Thyroid gland (tissue), 4 donors: ENCODE measurements around the gene UVSSA. TPM values are rescaled to one million over a fixed set of nuclear protein-coding genes. Genes with fewer than 3 reads are reported as not detected.
A peak's percentile ranks its signal among the peaks of the same experiment; 100 is the strongest.

Experiments
- DNase-seq, 2 donors: peaks; one replicate each; pipeline ENCODE4 v3.0.0-alpha.2; 2019
- H3K27ac ChIP-seq, 3 donors: fragments of 200-600 bp; sonication (generic); 1 replicate in 2 of 3; 2 replicates in 1 of 3; pipeline ENCODE4 v1.5.1; 2016 to 2019; ENCODE audit warnings: mild to moderate bottlenecking in 1 of 3, moderate library complexity in 1 of 3
- H3K27me3 ChIP-seq: fragments of 200-600 bp; sonication (generic); one replicate; pipeline ENCODE4 v1.5.1; 2019
- H3K36me3 ChIP-seq, 2 donors: fragments of 200-600 bp; sonication (generic); one replicate each; pipeline ENCODE4 v1.5.1; 2016 to 2019
- H3K4me1 ChIP-seq, 2 donors: fragments of 200-600 bp; sonication (generic); one replicate each; pipeline ENCODE4 v1.5.1; 2017 to 2019
- H3K4me3 ChIP-seq, 3 donors: fragments of 200-600 bp; sonication (generic); replicated peaks in 1 of 3; 1 replicate in 2 of 3; 2 replicates in 1 of 3; pipeline ENCODE4 v1.5.1; 2016; ENCODE audit warnings: mild to moderate bottlenecking in 1 of 3
- H3K9me3 ChIP-seq: fragments of 200-600 bp; sonication (generic); one replicate; pipeline ENCODE4 v1.5.1; 2017
- POLR2A ChIP-seq, 2 donors: fragments of 450-650 bp; IDR thresholded peaks; one replicate each; pipeline ENCODE4 v1.6.1; 2017; ENCODE audit warnings: antibody characterized with exemption in 2 of 2, mild to moderate bottlenecking in 2 of 2, moderate library complexity in 1 of 2
- WGBS, 2 donors: methylation state at CpG; one replicate each; pipeline ENCODE4 v1.1.5; 2017; 5-methylcytosine and 5-hydroxymethylcytosine counted together
- intact Hi-C: fragments of 100-400 bp; cut with DNase I; formaldehyde crosslinking; loops from one replicate; pipeline ENCODE4 v1.15.1; 2023
- total RNA-seq, 4 donors: library from RNA; depleted of rRNA; stranded (reverse); fragments of >200 nt; gene quantifications; one replicate each; pipeline ENCODE4 v1.2.3, GENCODE V29; 2016
- TF ChIP-seq, protein P1 (sequence below), 6 experiments: fragments of 200-600 bp in 3 of 6; fragments of 450-650 bp in 3 of 6; sonication (generic) in 3 of 6; IDR thresholded peaks; one replicate each; pipeline ENCODE4 v1.5.1; 2016 to 2019; ENCODE audit warnings: antibody characterized with exemption in 6 of 6, mild to moderate bottlenecking in 2 of 6, inconsistent platforms in 1 of 6, moderate library complexity in 1 of 6

UVSSA gene
- total RNA-seq, 4 donors from 2014 or later, result 16.7 to 38.7 (median 27.7) TPM

DNA sequence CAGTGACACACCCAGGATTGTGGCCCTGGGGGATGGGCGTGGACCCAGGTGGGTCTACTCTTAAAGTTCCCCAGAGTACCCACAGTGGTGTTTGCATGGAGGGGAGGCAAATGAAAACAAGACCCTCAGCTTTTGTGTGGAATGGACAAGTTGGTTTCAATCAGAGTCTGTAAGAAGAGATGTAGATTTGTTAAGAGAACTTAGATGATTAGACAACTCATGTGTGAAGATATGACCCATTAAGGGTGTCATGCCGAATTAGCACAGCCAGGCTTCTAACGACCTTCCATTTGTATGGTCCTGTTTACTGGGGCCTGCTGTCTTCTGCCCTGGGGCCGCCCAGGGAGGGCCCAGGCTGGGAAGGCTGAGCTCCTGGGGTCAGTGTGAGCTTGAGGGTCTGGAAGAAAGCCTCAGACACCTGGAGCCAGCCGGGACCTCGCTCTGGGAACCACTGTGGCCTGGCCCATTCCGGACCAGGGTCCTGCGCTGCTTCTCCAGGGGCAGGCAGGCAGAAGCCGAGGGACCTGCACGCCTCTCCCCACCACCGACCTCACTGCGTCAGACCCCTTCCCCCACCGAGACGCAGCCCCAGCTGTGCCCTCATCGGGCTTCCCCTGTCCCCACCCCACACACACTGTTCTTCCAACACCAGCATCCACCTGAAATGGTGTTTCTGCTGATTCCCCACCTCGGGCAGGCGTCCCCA lies 20.4 kb downstream of the UVSSA start:
- no peak for TF ChIP-seq POLR2A (IDR thresholded peaks at IDR 0.05)
- TF ChIP-seq, protein P1, sequence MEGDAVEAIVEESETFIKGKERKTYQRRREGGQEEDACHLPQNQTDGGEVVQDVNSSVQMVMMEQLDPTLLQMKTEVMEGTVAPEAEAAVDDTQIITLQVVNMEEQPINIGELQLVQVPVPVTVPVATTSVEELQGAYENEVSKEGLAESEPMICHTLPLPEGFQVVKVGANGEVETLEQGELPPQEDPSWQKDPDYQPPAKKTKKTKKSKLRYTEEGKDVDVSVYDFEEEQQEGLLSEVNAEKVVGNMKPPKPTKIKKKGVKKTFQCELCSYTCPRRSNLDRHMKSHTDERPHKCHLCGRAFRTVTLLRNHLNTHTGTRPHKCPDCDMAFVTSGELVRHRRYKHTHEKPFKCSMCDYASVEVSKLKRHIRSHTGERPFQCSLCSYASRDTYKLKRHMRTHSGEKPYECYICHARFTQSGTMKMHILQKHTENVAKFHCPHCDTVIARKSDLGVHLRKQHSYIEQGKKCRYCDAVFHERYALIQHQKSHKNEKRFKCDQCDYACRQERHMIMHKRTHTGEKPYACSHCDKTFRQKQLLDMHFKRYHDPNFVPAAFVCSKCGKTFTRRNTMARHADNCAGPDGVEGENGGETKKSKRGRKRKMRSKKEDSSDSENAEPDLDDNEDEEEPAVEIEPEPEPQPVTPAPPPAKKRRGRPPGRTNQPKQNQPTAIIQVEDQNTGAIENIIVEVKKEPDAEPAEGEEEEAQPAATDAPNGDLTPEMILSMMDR (IDR thresholded peaks at IDR 0.05), result no peak
- Histone ChIP-seq H3K27ac (no peak overlapping the region), H3K36me3 (no peaks in the 10 kb centered on the region), H3K9me3 (no peaks in the 10 kb centered on the region), H3K4me1 (peaks cover 0 to 8% of the 10 kb centered on the region in 2 donors), H3K4me3 (no peak overlapping the region), H3K27me3 (no peaks in the 10 kb centered on the region)
- no peak for DNase-seq
- WGBS, 2 donors, result 93 to 95% methylated on average over 16 to 17 of the region's 17 CpGs
- intact Hi-C loops, result no loop called here

DNA sequence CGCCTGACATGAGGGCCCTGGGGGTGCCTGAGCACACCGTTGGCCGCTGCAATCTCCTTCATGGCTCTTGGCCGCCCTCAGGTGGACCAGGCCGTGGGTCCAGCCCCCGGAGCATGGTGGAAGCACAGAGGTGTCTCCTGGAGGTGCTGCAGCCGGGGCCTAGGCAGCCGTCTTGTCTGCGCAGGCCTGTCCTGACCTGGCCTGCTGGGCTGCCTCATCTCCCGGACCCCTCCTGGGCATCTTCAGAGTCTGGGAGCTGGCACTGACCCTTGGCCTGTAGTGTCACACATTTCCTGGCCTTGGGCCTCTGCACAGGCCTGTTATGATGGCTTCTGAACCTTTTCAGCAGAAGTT lies 20.9 kb downstream of the UVSSA start:
- DNase-seq, result no peak
- H3K27ac ChIP-seq, result no peak overlapping the region
- no peaks in the 10 kb centered on the region for H3K36me3 ChIP-seq
- H3K4me3 ChIP-seq, result no peak overlapping the region
- TF ChIP-seq, protein P1 (IDR thresholded peaks at IDR 0.05), result no peak
- no peaks in the 10 kb centered on the region for H3K9me3 ChIP-seq
- H3K4me1 ChIP-seq, result peaks cover 0 to 8% of the 10 kb centered on the region in 2 donors
- intact Hi-C loops, result no loop called here
- WGBS, 2 donors, result 86 to 94% methylated on average over 4 to 9 of the region's 10 CpGs
- H3K27me3 ChIP-seq, result no peaks in the 10 kb centered on the region

DNA sequence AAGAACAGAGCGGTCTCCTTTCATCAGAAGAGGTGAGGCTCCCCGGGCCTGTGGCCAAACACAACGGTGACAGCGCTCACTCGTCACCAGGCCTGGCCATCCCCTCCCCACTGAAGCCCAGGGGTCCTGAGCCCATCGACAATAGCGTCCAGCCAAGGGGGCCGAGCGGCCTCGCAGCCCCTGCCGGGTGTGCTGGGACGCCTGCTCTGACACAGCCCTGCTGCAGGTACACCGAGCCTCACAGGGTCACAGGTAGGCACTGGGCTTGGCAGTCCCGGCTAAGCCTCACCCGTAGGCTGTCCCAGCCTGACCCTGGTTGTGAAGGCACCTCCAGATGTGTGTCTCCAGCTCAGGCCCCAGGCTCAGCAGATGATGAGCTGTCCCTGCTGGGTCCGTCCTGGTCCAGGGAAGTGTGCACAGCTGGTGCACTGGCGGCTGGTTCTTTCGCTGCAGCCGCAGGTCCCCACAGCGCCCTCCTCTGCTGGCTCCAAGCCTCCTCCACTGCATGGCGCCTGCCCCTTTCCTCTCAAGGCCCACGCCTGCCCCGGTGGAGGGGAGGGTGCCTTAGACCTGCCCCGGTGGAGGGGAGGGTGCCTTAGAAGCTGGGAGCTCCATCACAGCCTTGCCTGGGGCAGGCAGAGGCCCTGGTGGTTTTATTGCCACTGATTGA lies 21.5 kb downstream of the UVSSA start:
- intact Hi-C loops, result no loop called here
- H3K27me3 ChIP-seq, result no peaks in the 10 kb centered on the region
- no peak overlapping the region for H3K27ac ChIP-seq
- H3K9me3 ChIP-seq, result no peaks in the 10 kb centered on the region
- H3K36me3 ChIP-seq, result no peaks in the 10 kb centered on the region
- no peak for TF ChIP-seq POLR2A (IDR thresholded peaks at IDR 0.05)
- TF ChIP-seq, protein P1 (IDR thresholded peaks at IDR 0.05), result no peak
- no peak overlapping the region for H3K4me3 ChIP-seq
- no peak for DNase-seq
- WGBS, 2 donors, result 92 to 97% methylated on average over 13 to 14 of the region's 24 CpGs
- H3K4me1 ChIP-seq, result peaks cover 0 to 8% of the 10 kb centered on the region in 2 donors

DNA sequence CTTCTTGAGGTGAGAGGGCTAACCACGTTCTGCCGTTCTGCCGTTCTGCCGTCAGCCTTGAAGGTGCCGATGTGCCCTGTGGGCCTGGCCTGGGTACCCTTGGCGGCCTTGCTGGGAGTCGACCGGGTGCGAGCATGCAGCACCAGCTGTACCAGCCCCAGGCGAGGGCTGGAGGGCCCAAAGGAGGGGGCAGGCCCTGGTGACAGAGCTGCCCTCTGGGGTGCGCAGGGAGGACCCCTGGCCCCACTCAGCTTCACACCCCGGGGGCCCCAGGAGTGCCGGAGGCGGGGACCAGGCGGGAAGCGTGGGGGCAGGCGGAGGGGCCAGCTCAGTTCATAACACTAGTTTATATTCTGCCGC lies 22.1 kb downstream of the UVSSA start:
- no peak overlapping the region for H3K27ac ChIP-seq
- no peak for TF ChIP-seq POLR2A (IDR thresholded peaks at IDR 0.05)
- TF ChIP-seq, protein P1 (IDR thresholded peaks at IDR 0.05), result no peak
- no peaks in the 10 kb centered on the region for H3K36me3 ChIP-seq
- H3K27me3 ChIP-seq, result no peaks in the 10 kb centered on the region
- no peaks in the 10 kb centered on the region for H3K9me3 ChIP-seq
- H3K4me1 ChIP-seq, result peaks cover 0 to 8% of the 10 kb centered on the region in 2 donors
- intact Hi-C loops, result no loop called here
- no peak for DNase-seq
- H3K4me3 ChIP-seq, result no peak overlapping the region
- 91 to 94% methylated on average over 18 of the region's 18 CpGs for WGBS, 2 donors

DNA sequence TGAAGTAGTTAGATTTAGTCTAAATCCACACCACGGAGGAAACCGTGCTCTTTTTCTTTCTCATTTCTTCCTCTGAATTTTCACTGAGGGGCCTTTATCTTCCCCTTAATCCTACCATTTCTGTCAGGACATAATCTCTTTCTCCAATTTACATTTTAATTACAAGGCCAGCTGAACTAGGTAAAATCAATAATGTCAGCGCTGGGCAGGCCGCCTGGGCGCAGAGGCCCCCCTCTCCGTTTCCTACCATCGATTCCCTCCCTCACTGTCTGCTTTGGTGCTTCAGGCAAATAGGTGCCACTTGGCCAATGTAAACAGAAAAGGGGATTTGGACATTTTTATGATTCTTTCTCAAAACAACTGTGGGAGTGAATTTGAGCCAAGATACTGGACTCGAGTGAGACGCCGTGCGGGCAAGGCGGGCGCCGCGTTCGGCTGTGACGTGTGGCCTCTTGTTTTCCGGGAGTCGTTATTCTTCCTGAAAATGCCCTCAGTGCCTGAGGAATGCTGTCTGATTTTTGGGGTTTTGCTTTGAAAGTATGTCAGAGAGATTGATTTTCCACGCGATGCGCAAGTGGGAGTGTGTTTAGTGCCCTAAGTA lies 22.6 kb downstream of the UVSSA start:
- whole genome bisulfite sequencing, 2 donors, result 67 to 72% methylated on average over 22 of the region's 22 CpGs
- DNase-seq, result peak; percentile 67 to 68
- no peaks in the 10 kb centered on the region for H3K27me3 ChIP-seq
- intact Hi-C loops, result no loop called here
- no peaks in the 10 kb centered on the region for H3K9me3 ChIP-seq
- H3K27ac ChIP-seq, result peak overlapping the region in 1 of 3 donors; percentile 7
- TF ChIP-seq POLR2A (IDR thresholded peaks at IDR 0.05), result no peak
- TF ChIP-seq, protein P1 (IDR thresholded peaks at IDR 0.05), result no peak
- no peak overlapping the region for H3K4me3 ChIP-seq
- no peaks in the 10 kb centered on the region for H3K36me3 ChIP-seq
- H3K4me1 ChIP-seq, result peaks cover 0 to 8% of the 10 kb centered on the region in 2 donors
